GM12892 (cell line): Measurements from ENCODE around the gene MUC5AC.
"Not testable (repeated sequence)": the region's sequence is repeated elsewhere in the genome, so short reads cannot be mapped to it uniquely, and the experiment has no call there.

Source experiments
- DNase-seq: peaks from one replicate; pipeline ENCODE4 v3.0.0; 2011; ENCODE audit not compliant: insufficient read length
- FAIRE-seq: peaks from 2 replicates; lab custom pipeline; 2011; peaks lifted over from hg19 to GRCh38; lab: Jason Lieb, UNC
- POLR2A ChIP-seq: IDR thresholded peaks from 2 replicates; pipeline ENCODE4 v1.6.1; 2011; ENCODE audit warnings: low read depth, low read length, control low read depth
- POLR2AphosphoS5 ChIP-seq: IDR thresholded peaks from 2 replicates; pipeline ENCODE4 v1.6.1; 2011; ENCODE audit warnings: low read depth, low read length, control low read depth
- TAF1 ChIP-seq: IDR thresholded peaks from 2 replicates; pipeline ENCODE4 v1.6.1; 2011; ENCODE audit warnings: low read depth, mild to moderate bottlenecking, control low read depth, low read length, borderline replicate concordance

The MUC5AC gene

DNA sequence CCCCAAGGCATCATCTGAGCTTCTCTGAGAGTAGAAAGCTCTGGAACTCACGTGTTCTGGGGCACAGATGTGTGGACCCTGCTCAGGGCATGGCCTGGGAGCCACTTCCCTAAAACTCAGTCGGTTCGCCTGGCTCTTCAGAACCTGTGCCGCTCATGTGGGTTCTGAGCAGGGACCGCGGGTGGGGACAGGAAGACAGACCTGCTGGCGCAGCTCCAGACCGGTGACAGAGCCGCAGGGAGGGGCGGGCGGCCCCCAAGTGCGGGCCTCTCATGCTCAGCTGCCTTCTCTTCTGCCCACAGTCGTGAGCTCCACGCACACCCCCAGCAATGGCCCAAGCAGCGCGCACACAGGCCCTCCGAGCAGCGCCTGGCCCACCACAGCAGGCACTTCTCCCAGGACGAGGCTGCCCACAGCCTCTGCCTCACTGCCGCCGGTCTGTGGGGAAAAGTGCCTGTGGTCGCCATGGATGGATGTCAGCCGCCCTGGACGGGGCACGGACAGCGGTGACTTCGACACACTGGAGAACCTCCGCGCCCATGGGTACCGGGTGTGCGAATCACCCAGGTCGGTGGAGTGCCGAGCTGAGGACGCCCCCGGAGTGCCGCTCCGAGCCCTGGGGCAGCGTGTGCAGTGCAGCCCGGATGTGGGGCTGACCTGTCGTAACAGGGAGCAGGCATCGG, 24.2 kb downstream of the MUC5AC start:
- FAIRE-seq (no peak), DNase-seq (no peak)
- TF ChIP-seq POLR2AphosphoS5 (no peak), TAF1 (no peak), POLR2A (no peak)

DNA sequence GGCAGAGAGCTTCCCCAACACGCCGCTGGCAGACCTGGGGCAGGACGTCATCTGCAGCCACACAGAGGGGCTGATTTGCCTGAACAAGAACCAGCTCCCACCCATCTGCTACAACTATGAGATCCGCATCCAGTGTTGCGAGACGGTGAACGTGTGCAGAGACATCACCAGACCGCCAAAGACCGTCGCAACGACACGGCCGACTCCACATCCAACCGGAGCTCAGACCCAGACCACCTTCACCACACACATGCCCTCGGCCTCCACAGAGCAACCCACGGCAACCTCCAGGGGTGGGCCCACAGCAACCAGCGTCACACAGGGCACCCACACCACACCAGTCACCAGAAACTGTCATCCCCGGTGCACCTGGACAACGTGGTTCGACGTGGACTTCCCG, 26.4 kb downstream of the MUC5AC start:
- FAIRE-seq, DNase-seq: not testable (repeated sequence)

DNA sequence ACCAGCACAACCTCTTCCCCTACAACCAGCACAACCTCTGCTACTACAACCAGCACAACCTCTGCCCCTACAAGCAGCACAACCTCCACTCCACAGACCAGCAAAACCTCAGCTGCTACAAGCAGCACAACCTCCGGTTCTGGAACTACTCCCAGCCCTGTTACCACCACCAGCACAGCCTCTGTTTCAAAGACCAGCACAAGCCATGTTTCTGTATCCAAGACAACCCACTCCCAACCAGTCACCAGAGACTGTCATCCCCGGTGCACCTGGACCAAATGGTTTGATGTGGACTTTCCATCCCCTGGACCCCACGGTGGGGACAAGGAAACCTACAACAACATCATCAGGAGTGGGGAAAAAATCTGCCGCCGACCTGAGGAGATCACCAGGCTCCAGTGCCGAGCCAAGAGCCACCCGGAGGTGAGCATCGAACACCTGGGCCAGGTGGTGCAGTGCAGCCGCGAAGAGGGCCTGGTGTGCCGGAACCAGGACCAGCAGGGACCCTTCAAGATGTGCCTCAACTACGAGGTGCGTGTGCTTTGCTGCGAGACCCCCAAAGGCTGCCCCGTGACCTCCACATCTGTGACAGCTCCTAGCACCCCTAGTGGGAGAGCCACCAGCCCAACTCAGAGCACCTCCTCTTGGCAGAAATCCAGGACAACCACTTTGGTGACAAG, 30.8 kb downstream of the MUC5AC start:
- DNase-seq, FAIRE-seq: not testable (repeated sequence)

DNA sequence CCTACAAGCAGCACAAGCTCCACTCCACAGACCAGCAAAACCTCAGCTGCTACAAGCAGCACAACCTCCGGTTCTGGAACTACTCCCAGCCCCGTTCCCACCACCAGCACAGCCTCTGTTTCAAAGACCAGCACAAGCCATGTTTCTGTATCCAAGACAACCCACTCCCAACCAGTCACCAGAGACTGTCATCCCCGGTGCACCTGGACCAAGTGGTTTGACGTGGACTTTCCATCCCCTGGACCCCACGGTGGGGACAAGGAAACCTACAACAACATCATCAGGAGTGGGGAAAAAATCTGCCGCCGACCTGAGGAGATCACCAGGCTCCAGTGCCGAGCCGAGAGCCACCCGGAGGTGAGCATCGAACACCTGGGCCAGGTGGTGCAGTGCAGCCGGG, 32.1 kb downstream of the MUC5AC start:
- not testable (repeated sequence) for DNase-seq, FAIRE-seq

DNA sequence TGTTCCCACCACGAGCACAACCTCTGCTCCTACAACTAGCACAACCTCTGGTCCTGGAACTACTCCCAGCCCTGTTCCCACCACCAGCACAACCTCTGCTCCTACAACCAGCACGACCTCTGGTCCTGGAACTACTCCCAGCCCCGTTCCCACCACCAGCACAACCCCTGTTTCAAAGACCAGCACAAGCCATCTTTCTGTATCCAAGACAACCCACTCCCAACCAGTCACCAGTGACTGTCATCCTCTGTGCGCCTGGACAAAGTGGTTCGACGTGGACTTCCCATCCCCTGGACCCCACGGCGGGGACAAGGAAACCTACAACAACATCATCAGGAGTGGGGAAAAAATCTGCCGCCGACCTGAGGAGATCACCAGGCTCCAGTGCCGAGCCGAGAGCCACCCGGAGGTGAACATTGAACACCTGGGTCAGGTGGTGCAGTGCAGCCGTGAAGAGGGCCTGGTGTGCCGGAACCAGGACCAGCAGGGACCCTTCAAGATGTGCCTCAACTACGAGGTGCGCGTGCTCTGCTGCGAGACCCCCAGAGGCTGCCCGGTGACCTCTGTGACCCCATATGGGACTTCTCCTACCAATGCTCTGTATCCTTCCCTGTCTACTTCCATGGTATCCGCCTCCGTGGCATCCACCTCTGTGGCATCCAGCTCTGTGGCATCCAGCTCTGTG, 34.2 kb downstream of the MUC5AC start:
- DNase-seq = not testable (repeated sequence)
- FAIRE-seq = peak; percentile 67

DNA sequence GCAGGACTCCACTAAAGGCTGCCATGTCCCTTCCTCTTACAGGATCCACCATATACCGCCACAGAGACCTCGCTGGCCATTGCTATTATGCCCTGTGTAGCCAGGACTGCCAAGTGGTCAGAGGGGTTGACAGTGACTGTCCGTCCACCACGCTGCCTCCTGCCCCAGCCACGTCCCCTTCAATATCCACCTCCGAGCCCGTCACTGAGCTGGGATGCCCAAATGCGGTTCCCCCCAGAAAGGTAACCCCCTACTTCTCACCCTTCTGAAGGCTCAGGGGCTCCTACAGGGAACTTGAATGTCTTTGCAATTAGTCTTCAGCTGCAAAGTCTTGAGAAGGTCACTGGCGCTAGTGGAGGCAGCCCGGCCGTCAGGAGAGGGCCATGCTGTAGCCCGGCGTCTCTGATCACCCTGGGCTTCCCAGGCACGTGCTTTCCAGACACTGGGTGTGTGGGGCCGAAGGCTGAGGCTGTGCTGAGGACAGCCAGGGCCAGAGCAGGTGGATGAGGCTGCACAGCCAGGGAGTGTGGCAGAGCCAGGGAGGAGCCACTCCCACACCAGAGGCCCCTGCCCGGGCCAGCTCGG, 35.1 kb downstream of the MUC5AC start:
- DNase-seq = no peak
- TF ChIP-seq TAF1 (no peak), POLR2AphosphoS5 (no peak), POLR2A (no peak)
- no peak for FAIRE-seq

DNA sequence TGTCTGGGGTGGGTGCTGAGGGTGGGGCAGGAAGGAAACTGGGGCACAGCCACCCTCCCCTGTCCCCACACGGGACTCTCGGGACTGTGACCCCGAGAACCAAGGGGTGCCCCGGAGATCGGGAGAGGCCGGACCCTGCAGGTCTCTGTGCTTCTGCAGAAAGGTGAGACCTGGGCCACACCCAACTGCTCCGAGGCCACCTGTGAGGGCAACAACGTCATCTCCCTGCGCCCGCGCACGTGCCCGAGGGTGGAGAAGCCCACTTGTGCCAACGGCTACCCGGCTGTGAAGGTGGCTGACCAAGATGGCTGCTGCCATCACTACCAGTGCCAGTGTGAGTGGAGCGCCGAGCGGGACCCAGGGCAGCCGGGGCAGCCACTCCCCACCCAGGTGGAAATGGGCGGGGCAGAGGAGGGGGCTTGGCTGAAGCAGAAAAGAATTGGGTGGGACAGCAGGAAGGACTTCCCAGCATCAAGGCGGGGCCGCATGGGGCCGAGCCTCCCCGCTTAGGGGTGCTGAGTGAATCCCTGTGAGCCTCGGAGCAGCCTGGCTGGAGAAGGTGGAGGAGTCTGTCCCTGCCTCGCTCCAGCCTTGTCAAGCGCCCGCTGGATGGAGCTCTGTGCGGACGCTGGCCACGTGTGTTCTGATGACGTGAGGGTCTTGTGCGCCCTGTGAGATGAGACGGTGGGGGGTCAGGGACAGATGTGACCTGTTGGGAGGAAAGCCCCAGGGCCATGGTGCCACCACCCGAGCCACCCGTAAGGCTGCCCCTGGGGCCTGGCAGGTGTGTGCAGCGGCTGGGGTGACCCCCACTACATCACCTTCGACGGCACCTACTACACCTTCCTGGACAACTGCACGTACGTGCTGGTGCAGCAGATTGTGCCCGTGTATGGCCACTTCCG, 35.8 kb downstream of the MUC5AC start:
- no peak for TF ChIP-seq POLR2AphosphoS5
- TF ChIP-seq POLR2A = no peak
- TF ChIP-seq TAF1 = no peak
- FAIRE-seq (no peak), DNase-seq (peak; percentile 1)

DNA sequence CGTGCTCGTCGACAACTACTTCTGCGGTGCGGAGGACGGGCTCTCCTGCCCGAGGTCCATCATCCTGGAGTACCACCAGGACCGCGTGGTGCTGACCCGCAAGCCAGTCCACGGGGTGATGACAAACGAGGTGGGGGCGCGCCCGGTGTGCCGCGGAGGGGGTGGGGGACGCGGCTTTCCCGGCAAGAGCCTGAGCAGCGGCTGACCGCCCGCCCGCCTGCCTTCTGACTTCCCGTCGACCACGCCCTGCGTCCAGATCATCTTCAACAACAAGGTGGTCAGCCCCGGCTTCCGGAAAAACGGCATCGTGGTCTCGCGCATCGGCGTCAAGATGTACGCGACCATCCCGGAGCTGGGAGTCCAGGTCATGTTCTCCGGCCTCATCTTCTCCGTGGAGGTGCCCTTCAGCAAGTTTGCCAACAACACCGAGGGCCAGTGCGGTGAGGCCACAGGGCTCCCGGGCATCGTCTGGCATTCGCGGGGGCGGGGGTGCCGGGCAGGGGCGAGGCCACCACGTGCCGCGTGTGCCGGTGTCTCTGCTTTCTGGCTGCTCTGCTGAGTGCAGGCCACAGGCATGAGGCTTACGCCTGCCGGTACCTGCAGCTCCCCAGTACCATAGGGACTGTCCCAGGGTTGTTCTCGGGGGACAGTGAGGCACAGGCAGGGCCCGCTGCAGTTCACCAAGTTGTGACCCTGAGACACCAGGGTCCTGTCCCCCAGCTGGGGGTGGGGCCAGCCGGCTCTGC, 36.7 kb downstream of the MUC5AC start:
- no peak for FAIRE-seq
- no peak for TF ChIP-seq POLR2A
- TF ChIP-seq POLR2AphosphoS5 = no peak
- no peak for TF ChIP-seq TAF1
- DNase-seq = peak; percentile 1

DNA sequence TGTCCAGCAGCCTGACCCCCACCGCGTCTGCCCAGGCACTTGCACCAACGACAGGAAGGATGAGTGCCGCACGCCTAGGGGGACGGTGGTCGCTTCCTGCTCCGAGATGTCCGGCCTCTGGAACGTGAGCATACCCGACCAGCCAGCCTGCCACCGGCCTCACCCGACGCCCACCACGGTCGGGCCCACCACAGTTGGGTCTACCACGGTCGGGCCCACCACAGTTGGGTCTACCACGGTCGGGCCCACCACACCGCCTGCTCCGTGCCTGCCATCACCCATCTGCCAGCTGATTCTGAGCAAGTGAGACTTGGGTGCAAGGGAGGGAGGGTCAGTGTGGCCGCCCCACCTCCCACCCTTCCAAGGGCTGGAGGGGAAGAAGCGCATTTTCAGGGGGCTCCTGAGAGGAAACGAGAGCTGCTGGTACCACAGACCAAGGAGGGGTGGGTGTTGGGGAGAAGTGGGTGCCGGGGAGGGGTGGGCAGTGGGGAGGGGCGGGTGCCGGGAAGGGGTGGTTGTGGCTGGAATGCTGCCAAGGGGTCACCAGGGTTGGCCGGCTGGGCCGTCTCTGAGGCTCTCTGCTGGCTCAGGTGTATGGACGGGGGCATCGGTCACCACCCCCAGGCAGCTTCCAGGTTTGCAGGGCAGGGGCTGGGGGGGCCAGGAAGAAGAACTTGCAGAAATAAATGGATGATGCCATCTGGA, 37.4 kb downstream of the MUC5AC start:
- DNase-seq (no peak), FAIRE-seq (no peak)
- TF ChIP-seq TAF1 = no peak
- no peak for TF ChIP-seq POLR2A
- TF ChIP-seq POLR2AphosphoS5 = no peak

DNA sequence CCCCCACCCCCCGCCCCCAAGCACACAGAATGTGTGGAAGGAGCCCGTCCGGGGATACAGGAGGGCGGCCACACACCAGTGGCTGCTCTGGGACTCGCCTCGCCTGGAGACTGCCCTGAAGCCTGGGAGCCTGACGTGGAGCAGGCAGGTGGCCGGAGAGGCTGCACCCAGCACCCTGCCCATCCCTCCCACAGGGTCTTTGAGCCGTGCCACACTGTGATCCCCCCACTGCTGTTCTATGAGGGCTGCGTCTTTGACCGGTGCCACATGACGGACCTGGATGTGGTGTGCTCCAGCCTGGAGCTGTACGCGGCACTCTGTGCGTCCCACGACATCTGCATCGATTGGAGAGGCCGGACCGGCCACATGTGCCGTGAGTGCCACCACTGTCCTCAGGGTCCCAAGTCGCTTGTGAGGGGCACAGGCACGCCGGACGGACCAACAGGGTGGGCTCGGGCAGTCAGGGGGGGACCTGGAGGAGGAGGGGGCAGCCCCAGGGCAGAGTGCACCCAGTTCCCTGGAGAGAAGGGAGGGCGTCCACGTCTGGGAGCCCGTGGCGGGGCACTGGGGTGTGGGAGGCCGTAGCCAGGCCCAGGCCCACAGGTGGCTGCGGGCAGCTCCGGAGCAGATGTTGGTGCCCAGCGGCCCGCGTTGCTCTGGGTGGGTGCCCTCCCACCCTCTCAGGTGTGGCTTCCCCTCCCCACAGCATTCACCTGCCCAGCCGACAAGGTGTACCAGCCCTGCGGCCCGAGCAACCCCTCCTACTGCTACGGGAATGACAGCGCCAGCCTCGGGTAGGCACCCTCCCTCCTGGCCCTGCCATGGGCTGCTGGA, 38.1 kb downstream of the MUC5AC start:
- no peak for TF ChIP-seq TAF1
- TF ChIP-seq POLR2AphosphoS5 = no peak
- no peak for TF ChIP-seq POLR2A
- DNase-seq = peak; percentile 4

More for the DNA sequence above, 38.1 kb downstream of the MUC5AC start:
- no peak for FAIRE-seq
